Thyroid gland (tissue), 4 donors: ENCODE data around the gene ABAT.

Source experiments
- CTCF ChIP-seq, 6 experiments: fragments of 200-600 bp in 3 of 6; fragments of 450-650 bp in 3 of 6; sonication (generic) in 3 of 6; IDR thresholded peaks; one replicate each; pipeline ENCODE4 v1.5.1; 2016 to 2019; ENCODE audit warnings: antibody characterized with exemption in 6 of 6, mild to moderate bottlenecking in 2 of 6, inconsistent platforms in 1 of 6, moderate library complexity in 1 of 6
- POLR2A ChIP-seq, 2 donors: fragments of 450-650 bp; IDR thresholded peaks; one replicate each; pipeline ENCODE4 v1.6.1; 2017; ENCODE audit warnings: antibody characterized with exemption in 2 of 2, mild to moderate bottlenecking in 2 of 2, moderate library complexity in 1 of 2

- TF ChIP-seq CTCF (IDR thresholded peaks at IDR 0.05), result no peak
- no peak for TF ChIP-seq POLR2A (IDR thresholded peaks at IDR 0.05)
Observed at GRCh38 chr16:8775359-8775758, 100.9 kb downstream of the ABAT start.
